OCI-LY7 (cell line): ENCODE results near the gene RP2.

Source experiments
- CTCF ChIP-seq: fragments of 200-600 bp; sonication (generic); conservative IDR thresholded peaks from 2 replicates; pipeline ENCODE4 v1.5.1; 2014; ENCODE audit warnings: mild to moderate bottlenecking, antibody characterized with exemption, low read length, moderate library complexity, mixed read lengths
- EZH2phosphoT487 ChIP-seq: fragments of 200-600 bp; sonication (generic); IDR thresholded peaks from 2 replicates; pipeline ENCODE4 v1.6.1; 2018; ENCODE audit warnings: low read depth, borderline replicate concordance, mild to moderate bottlenecking, mixed run types, antibody characterized with exemption, low read length, moderate library complexity, mixed read lengths

DNA sequence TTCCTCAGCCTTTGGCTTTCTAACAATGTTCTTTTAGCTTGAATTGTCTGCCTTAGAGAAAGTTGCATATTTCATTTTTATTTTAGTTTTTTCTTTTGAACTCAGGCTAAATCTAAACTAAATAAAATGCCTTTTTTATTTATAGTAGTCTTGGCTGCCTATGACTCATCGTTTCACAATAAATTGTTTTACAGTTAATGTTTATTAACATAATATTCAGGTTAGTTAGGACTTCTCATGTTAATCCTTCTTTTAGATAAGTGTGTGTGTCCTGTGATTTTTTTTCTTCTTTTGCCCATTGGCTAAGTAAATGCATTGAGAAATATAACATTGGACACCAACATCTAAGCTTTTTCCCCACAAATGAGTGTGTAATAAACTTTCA is 1.6 kb downstream of the RP2 start:
- TF ChIP-seq CTCF (no peak), EZH2phosphoT487 (no peak)
